Nephron (organoid): Measurements from ENCODE around the gene TXK.

ENCODE experiments used
- H3K27ac Mint-ChIP-seq, 3 experiments: 2 replicates each; pipeline ENCODE4 v1.8.0; 2020; ENCODE audit warnings: mixed read lengths in 3 of 3, mild to moderate bottlenecking in 2 of 3, moderate library complexity in 1 of 3
- H3K27me3 Mint-ChIP-seq: 2 replicates; pipeline ENCODE4 v1.8.0; 2021; ENCODE audit warnings: low read depth, mild to moderate bottlenecking, moderate library complexity, mixed read lengths
- H3K36me3 Mint-ChIP-seq: 2 replicates; pipeline ENCODE4 v1.8.0; 2020; ENCODE audit warnings: low read depth, mixed read lengths
- H3K4me1 Mint-ChIP-seq: 2 replicates; pipeline ENCODE4 v1.8.0; 2020; ENCODE audit warnings: mixed read lengths
- H3K4me3 Mint-ChIP-seq, 3 experiments: 2 replicates each; pipeline ENCODE4 v1.8.0; 2020; ENCODE audit warnings: mild to moderate bottlenecking in 3 of 3, mixed read lengths in 3 of 3, moderate library complexity in 2 of 3
- H3K9me3 Mint-ChIP-seq: 2 replicates; pipeline ENCODE4 v1.8.0; 2020; ENCODE audit warnings: mixed read lengths
- CTCF ChIP-seq, 3 experiments: fragments of 200-600 bp; sonication (generic); IDR thresholded peaks; one replicate each; pipeline ENCODE4 v1.5.0; 2021; ENCODE audit warnings: antibody characterized with exemption in 3 of 3; ENCODE audit not compliant: unreplicated experiment in 3 of 3

TXK gene

DNA sequence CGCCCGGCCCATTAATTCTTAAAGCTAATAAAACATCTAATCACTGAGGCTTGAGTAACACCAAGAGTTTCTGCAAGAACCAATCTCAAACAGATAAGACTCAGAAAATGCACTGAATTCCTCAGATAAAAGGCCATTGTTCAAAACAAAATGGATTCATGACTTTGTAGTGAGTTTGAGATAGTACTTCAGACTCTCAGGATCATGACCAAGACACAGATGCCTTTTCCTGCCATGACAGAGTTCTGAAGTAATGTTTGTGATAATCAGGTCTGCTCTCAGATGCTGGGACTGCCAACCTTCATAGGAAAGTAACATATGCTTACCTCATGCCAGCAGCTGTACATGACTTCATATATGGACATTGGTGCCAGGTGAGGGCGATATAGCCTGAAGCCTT lies 62.9 kb downstream of the TXK start:
- H3K36me3 Mint-ChIP-seq: no peaks in the 10 kb centered on the region
- no peak overlapping the region for H3K4me3 Mint-ChIP-seq
- H3K9me3 Mint-ChIP-seq: no peaks in the 10 kb centered on the region
- H3K27ac Mint-ChIP-seq: no peak overlapping the region
- H3K4me1 Mint-ChIP-seq: no peaks in the 10 kb centered on the region
- no peak for TF ChIP-seq CTCF (IDR thresholded peaks at IDR 0.05; ENCODE audit: unreplicated experiment in 3 of 3)
- no peaks in the 10 kb centered on the region for H3K27me3 Mint-ChIP-seq

- Mint-ChIP-seq H3K36me3 (no peaks in the 10 kb centered on the region), H3K9me3 (no peaks in the 10 kb centered on the region), H3K27ac (no peak overlapping the region), H3K27me3 (no peaks in the 10 kb centered on the region), H3K4me3 (no peak overlapping the region), H3K4me1 (no peaks in the 10 kb centered on the region)
- TF ChIP-seq CTCF (IDR thresholded peaks at IDR 0.05; ENCODE audit: unreplicated experiment in 3 of 3): no peak
Measured at GRCh38 chr4:48069026-48069425, 65.0 kb downstream of the TXK start.

- Mint-ChIP-seq H3K27me3 (no peaks in the 10 kb centered on the region), H3K36me3 (no peaks in the 10 kb centered on the region), H3K27ac (no peak overlapping the region), H3K4me3 (no peak overlapping the region), H3K4me1 (no peaks in the 10 kb centered on the region), H3K9me3 (no peaks in the 10 kb centered on the region)
- TF ChIP-seq CTCF (IDR thresholded peaks at IDR 0.05; ENCODE audit: unreplicated experiment in 3 of 3): no peak
Measured at GRCh38 chr4:48068182-48068581, 65.9 kb downstream of the TXK start.

GRCh38 chr4:48067536-48067935 lies 66.5 kb downstream of the TXK start:
- H3K27me3 Mint-ChIP-seq: no peaks in the 10 kb centered on the region
- peaks cover 3% of the 10 kb centered on the region for H3K9me3 Mint-ChIP-seq
- no peak overlapping the region for H3K4me3 Mint-ChIP-seq
- H3K36me3 Mint-ChIP-seq: no peaks in the 10 kb centered on the region
- H3K4me1 Mint-ChIP-seq: no peaks in the 10 kb centered on the region
- H3K27ac Mint-ChIP-seq: no peak overlapping the region
- no peak for TF ChIP-seq CTCF (IDR thresholded peaks at IDR 0.05; ENCODE audit: unreplicated experiment in 3 of 3)

DNA sequence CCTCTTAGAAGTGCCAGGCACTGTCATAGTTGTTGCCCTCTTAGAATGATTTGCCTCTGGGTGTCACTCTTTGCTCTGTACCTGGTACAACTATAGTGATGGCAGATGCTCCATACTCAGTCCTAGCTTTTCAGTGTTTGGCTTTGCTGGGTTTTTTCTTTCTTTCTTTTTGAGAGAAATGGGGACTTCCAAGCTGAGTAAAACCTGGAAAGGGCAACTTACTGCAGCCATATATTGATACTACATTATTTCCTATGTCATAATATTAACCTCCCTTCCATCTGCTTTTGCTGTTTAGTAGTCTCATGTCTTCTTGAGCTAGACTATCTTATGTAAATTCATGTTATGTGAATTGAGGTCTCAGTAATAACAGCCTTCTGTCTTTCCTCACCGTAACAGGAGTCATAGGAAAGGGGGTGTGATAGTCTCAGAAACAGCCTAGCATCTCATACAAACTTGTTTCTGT lies 68.4 kb downstream of the TXK start:
- Mint-ChIP-seq H3K9me3 (peaks cover 12% of the 10 kb centered on the region), H3K36me3 (no peaks in the 10 kb centered on the region), H3K4me3 (no peak overlapping the region), H3K27me3 (no peaks in the 10 kb centered on the region), H3K4me1 (no peaks in the 10 kb centered on the region), H3K27ac (no peak overlapping the region)
- no peak for TF ChIP-seq CTCF (IDR thresholded peaks at IDR 0.05; ENCODE audit: unreplicated experiment in 3 of 3)

DNA sequence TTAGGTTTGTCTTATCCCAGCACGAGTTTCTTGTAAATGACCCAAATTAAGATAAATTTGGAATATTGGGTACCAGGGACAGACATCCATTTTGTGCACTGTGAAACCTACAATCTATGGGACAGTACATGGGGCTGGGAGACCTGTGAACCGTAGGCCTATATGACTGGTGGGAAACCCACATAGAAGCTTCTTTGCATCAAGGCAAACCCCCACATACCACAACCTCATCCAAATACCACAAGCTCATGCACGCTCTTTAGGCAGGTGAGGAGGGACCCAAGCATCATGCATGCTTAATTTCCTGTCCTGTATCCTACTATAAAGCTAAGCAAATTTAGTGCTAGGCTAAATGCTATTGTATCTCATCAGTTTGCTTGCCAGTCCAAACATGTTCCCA lies 69.7 kb downstream of the TXK start:
- H3K4me1 Mint-ChIP-seq: no peaks in the 10 kb centered on the region
- H3K27me3 Mint-ChIP-seq: no peaks in the 10 kb centered on the region
- no peaks in the 10 kb centered on the region for H3K36me3 Mint-ChIP-seq
- H3K27ac Mint-ChIP-seq: no peak overlapping the region
- H3K9me3 Mint-ChIP-seq: peaks cover 15% of the 10 kb centered on the region
- H3K4me3 Mint-ChIP-seq: no peak overlapping the region
- no peak for TF ChIP-seq CTCF (IDR thresholded peaks at IDR 0.05; ENCODE audit: unreplicated experiment in 3 of 3)
